Measurements from ENCODE around the gene SPNS3.

DNA sequence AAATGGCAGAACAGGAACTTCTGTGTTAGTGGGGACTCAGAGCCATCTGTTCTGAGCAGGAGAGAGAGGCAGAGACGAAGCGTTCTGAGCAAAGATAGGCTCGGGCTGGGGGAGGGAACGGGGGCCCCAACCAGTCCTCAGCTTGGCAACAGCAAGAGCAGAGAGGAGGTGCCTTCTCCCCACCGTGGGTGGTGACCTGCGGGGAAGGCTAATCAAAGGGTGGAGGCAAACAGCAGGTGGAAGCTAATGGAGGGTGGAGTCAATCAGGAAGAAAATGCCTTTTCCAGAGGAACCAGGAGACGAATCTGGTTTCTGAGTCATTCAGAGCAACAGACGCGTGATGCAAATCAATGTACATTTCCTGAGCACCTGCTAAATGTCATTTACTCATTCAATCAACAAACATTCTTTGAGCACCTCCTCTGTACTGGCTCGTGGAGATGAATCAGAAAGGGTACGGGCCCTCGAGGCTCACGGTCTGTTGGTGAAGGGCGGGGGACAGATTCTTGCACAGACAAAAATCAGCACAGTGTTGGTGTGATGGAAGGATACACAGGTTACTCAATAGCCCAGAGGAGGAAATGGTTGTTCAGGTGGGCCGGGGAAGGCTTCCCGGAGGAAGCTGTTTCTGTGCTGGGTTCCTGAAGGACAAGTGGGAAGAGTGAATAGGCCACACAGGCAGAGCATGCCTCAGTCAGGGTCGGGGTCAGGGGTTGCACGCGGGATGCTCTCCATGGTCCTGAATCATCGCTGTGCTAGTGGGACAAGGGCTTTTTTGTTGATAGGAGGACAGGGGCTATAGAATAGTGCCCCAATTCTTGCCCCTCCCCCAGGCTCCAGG, 59.2 kb downstream of the SPNS3 start:
- TF ChIP-seq, protein P1, sequence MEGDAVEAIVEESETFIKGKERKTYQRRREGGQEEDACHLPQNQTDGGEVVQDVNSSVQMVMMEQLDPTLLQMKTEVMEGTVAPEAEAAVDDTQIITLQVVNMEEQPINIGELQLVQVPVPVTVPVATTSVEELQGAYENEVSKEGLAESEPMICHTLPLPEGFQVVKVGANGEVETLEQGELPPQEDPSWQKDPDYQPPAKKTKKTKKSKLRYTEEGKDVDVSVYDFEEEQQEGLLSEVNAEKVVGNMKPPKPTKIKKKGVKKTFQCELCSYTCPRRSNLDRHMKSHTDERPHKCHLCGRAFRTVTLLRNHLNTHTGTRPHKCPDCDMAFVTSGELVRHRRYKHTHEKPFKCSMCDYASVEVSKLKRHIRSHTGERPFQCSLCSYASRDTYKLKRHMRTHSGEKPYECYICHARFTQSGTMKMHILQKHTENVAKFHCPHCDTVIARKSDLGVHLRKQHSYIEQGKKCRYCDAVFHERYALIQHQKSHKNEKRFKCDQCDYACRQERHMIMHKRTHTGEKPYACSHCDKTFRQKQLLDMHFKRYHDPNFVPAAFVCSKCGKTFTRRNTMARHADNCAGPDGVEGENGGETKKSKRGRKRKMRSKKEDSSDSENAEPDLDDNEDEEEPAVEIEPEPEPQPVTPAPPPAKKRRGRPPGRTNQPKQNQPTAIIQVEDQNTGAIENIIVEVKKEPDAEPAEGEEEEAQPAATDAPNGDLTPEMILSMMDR (IDR thresholded peaks at IDR 0.05; ENCODE audit: low read depth, low read length, missing input control) = no peak
- TF ChIP-seq TAF1 (conservative IDR thresholded peaks at IDR 0.05) (no peak), SP1 (IDR thresholded peaks at IDR 0.05) (no peak), RXRA (IDR thresholded peaks at IDR 0.05) (peak in 1 of 2 donors; percentile 12)
- TF ChIP-seq, protein P2, sequence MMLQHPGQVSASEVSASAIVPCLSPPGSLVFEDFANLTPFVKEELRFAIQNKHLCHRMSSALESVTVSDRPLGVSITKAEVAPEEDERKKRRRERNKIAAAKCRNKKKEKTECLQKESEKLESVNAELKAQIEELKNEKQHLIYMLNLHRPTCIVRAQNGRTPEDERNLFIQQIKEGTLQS (IDR thresholded peaks at IDR 0.05) = no peak

Data from liver (tissue), 3 donors.